Measurements from ENCODE around the gene ARSG.

DNA sequence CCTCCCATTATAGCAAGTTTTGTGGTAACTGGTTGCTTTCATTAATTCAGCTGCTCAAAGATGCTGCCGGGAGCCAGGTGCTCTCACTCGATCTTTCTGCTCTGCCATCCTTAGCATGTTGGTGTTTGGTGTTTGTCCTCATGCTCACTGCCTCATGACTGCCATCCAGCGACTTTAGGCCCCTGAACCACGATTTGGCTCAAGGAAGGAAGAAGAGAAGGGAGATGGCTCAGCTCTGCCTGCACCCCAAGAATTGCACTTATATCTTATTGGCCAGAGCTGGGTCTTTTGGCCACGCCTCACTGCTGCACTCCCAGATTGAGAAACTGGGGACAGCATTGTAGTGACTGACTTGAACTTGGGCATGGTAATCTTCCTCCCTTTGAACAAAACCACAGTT, 52.7 kb downstream of the ARSG start:
- TF ChIP-seq, protein P1, sequence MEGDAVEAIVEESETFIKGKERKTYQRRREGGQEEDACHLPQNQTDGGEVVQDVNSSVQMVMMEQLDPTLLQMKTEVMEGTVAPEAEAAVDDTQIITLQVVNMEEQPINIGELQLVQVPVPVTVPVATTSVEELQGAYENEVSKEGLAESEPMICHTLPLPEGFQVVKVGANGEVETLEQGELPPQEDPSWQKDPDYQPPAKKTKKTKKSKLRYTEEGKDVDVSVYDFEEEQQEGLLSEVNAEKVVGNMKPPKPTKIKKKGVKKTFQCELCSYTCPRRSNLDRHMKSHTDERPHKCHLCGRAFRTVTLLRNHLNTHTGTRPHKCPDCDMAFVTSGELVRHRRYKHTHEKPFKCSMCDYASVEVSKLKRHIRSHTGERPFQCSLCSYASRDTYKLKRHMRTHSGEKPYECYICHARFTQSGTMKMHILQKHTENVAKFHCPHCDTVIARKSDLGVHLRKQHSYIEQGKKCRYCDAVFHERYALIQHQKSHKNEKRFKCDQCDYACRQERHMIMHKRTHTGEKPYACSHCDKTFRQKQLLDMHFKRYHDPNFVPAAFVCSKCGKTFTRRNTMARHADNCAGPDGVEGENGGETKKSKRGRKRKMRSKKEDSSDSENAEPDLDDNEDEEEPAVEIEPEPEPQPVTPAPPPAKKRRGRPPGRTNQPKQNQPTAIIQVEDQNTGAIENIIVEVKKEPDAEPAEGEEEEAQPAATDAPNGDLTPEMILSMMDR (conservative IDR thresholded peaks at IDR 0.05; ENCODE audit: low read length): 0 out of 2 replicates have a peak, but pooled peaks have one; percentile 34
- no peak for TF ChIP-seq EZH2phosphoT487 (IDR thresholded peaks at IDR 0.05; ENCODE audit: borderline replicate concordance, low read depth, low read length)
